MG63 (cell line): ENCODE data around the gene MIB2. TPM values are rescaled to one million over a fixed set of nuclear protein-coding genes. Genes with fewer than 3 reads are reported as not detected.

Source experiments
- DNase-seq: peaks from one replicate; pipeline ENCODE4 v3.0.0-alpha.2; 2020
- H3K27me3 ChIP-seq: fragments of 250-450 bp; sonication (Bioruptor Pico); 2 replicates; pipeline ENCODE4 v1.5.1; 2020; ENCODE audit warnings: mild to moderate bottlenecking, moderate library complexity
- H3K36me3 ChIP-seq: fragments of 250-450 bp; sonication (Bioruptor Pico); 2 replicates; pipeline ENCODE4 v1.5.1; 2020; ENCODE audit warnings: mild to moderate bottlenecking, moderate library complexity
- H3K4me3 ChIP-seq: fragments of 250-450 bp; sonication (Bioruptor Pico); 2 replicates; pipeline ENCODE4 v1.5.1; 2020; ENCODE audit warnings: mild to moderate bottlenecking, moderate library complexity
- H3K9me3 ChIP-seq: fragments of 250-450 bp; sonication (Bioruptor Pico); 2 replicates; pipeline ENCODE4 v1.5.1; 2020; ENCODE audit warnings: mild to moderate bottlenecking, moderate library complexity
- total RNA-seq: library from RNA; depleted of rRNA; stranded (reverse); fragments of >200 nt; shearing (Covaris generic); gene quantifications from 2 replicates; pipeline ENCODE4 v1.2.3, GENCODE V29; 2014; ENCODE audit warnings: low replicate concordance; rRNA removed

MIB2 gene
- total RNA-seq, 1 experiment from 2014 or later = 66.8 TPM

DNA sequence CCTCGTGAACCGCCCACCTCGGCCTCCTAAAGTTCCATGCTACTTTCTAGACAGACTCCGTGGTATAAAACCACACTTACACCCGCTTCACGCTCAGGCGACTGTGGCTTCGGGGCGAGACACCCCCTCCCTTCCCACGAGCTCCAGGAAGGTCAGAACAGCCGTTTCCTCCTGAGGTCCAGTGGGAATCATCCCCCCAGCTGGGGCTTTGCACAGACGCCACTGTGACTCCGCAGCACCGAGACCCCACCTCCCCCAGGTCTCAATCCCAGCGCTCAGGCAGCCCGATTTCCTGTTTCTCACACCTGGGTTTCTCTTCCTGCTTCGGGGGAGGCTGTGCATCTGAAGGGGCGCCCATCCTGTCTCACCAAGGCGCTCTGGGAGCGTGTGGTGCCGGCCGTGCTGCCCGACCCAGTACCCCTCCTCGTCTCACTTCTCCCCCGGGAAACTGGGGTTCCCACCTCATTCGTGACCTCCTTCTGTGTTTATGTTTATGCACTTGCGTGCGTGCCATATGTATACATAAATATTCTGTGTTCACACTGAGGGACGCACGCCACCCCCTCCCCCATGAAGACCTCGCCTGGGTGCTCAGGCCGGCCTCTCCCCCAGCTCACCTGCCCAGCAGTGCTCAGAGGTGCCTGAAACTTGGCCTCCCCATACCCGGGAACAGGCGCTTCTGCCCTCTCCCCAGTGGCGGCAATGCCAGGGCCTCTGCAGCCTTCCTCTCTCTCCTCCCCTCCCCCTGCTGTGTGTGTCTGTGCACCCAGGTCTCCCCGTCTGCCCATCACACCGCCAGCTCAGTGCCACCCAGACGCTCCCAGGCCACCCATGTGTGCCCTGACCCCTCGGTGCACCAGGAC lies 62.6 kb downstream of the MIB2 start:
- Histone ChIP-seq H3K9me3 (no peaks in the 10 kb centered on the region), H3K4me3 (no peak overlapping the region), H3K36me3 (peaks cover 11% of the 10 kb centered on the region; the same call in 1 of the 2 replicates), H3K27me3 (no peaks in the 10 kb centered on the region)
- no peak for DNase-seq

DNA sequence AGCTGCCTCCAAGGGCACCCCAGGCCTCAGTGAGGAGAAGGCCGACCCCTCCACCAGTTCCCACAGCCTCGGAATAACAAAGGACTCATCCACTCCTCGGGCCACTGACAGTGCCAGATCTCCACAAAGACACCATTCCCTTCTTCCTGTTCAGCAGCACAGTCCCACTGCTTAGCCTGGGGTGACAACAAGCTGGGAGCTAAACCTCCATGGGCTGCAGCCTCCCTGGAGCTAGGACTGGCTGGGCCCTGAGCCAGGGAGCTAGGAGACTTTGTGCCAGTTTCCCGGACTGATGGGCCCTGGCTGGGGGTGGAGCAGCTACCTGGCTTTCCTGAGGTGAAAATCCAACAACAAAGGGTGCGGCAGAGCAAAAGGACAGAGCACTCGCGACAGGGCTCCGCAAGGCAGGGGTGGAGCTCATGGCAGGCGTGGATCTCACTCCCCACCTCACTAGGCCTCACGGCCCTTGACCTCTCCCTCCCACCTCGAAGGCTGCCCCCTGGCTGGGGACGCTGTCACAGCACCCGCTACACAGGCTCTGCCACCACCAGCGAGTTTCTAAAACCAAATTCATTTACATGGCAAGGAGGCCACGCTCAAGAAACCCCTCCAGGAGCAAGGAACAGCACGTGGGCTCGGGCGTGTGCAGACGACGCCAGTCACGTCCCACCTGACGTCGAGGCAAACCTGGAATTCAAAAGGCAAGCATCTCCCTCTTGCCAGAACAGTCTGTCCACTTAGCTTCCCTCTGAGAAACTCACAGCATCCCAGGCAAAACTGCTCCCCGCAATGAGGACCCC lies 63.5 kb downstream of the MIB2 start:
- DNase-seq = no peak
- H3K36me3 ChIP-seq = peaks cover 13% of the 10 kb centered on the region

More for the DNA sequence above, 63.5 kb downstream of the MIB2 start:
- H3K4me3 ChIP-seq = no peak overlapping the region
- H3K9me3 ChIP-seq = no peaks in the 10 kb centered on the region
- no peaks in the 10 kb centered on the region for H3K27me3 ChIP-seq

Other genes with a start within 250 kb of the MIB2 start
- gene AURKAIP1, start 240.3 kb upstream of the MIB2 start, total RNA-seq = 94.2 and 226 TPM in 2 replicates
- 45.1 and 47.9 TPM in 2 replicates for gene CCNL2, start 216.2 kb upstream of the MIB2 start, total RNA-seq
- 32.0 and 55.2 TPM in 2 replicates for gene MRPL20, start 208.2 kb upstream of the MIB2 start, total RNA-seq
- not detected in 2 replicates for gene ANKRD65, start 194.2 kb upstream of the MIB2 start, total RNA-seq
- gene VWA1, start 179.8 kb upstream of the MIB2 start, total RNA-seq = 0.59 and 6.2 TPM in 2 replicates
- not detected in 2 replicates for gene ATAD3C, start 165.8 kb upstream of the MIB2 start, total RNA-seq
- gene ATAD3B, start 143.7 kb upstream of the MIB2 start, total RNA-seq = 26.1 and 36.6 TPM in 2 replicates
- 66.9 and 74.6 TPM in 2 replicates for gene ATAD3A, start 103.3 kb upstream of the MIB2 start, total RNA-seq
- gene TMEM240, start 74.9 kb upstream of the MIB2 start, total RNA-seq = not detected in 2 replicates
- gene SSU72, start 40.6 kb upstream of the MIB2 start, total RNA-seq = 168 and 203 TPM in 2 replicates
- gene FNDC10, start 15.4 kb upstream of the MIB2 start, total RNA-seq = 4.0 and 8.7 TPM in 2 replicates
- 1.6 TPM in 1 of 2 replicates, not detected in the other for gene MMP23B, start 16.7 kb downstream of the MIB2 start, total RNA-seq
- 4.5 and 12.8 TPM in 2 replicates for gene CDK11B, start 43.5 kb downstream of the MIB2 start, total RNA-seq
- 14.2 and 21.7 TPM in 2 replicates for gene SLC35E2B, start 77.3 kb downstream of the MIB2 start, total RNA-seq
- gene CDK11A, start 108.9 kb downstream of the MIB2 start, total RNA-seq = 9.6 and 11.1 TPM in 2 replicates
- 37.8 and 61.4 TPM in 2 replicates for gene NADK, start 163.0 kb downstream of the MIB2 start, total RNA-seq